ENCODE results near the gene TP53RK. TPM values are rescaled to one million over a fixed set of nuclear protein-coding genes. Genes with fewer than 3 reads are reported as not detected.

TP53RK gene
- total and polyA plus RNA-seq, 2 of the 13 experiments (the other 11 are each of a cell fraction or from before 2014, with no cell fraction given): 12.9 to 25.5 TPM

DNA sequence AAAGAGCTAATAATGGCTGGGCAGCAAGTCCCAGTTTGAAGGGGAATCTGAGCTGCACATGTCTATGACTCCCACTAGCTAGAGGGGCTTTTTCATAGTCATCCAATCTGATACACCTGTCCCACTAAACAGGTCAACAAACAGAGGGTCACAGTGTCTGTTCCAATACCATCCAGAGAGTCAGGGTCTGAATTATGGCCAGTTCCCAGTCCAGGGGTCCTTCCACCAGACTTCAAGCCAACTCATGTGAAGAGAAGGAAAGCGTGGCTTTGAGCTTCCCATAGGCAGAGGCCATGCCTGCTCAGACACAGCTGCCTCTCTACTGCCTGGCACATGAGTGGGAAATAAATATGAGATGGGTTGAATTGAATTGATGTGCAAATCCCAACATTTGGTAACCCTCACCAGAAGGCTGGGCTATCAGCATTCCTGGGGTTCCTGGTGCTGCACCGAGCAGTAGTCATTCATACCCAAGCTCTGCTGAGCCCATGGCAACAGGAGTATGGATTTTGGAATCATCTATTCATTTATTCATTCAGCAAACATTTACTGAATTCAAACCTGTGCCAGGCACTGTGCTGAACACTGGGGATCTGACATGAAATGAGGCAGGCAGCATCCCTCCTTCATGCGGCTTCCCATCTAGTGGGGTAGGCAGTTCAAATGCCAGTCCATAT is 17.2 kb downstream of the TP53RK start (continued):
- TF ChIP-seq, protein P1, sequence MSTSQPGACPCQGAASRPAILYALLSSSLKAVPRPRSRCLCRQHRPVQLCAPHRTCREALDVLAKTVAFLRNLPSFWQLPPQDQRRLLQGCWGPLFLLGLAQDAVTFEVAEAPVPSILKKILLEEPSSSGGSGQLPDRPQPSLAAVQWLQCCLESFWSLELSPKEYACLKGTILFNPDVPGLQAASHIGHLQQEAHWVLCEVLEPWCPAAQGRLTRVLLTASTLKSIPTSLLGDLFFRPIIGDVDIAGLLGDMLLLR (CRISPR knock-in tag; IDR thresholded peaks at IDR 0.05): 0 out of 2 replicates have a peak, but pooled peaks have one; percentile 46
- TF ChIP-seq, protein P2, sequence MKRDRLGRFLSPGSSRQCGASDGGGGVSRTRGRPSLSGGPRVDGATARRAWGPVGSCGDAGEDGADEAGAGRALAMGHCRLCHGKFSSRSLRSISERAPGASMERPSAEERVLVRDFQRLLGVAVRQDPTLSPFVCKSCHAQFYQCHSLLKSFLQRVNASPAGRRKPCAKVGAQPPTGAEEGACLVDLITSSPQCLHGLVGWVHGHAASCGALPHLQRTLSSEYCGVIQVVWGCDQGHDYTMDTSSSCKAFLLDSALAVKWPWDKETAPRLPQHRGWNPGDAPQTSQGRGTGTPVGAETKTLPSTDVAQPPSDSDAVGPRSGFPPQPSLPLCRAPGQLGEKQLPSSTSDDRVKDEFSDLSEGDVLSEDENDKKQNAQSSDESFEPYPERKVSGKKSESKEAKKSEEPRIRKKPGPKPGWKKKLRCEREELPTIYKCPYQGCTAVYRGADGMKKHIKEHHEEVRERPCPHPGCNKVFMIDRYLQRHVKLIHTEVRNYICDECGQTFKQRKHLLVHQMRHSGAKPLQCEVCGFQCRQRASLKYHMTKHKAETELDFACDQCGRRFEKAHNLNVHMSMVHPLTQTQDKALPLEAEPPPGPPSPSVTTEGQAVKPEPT (CRISPR knock-in tag; IDR thresholded peaks at IDR 0.05; ENCODE audit: low read depth): no peak
- TF ChIP-seq, protein P3, sequence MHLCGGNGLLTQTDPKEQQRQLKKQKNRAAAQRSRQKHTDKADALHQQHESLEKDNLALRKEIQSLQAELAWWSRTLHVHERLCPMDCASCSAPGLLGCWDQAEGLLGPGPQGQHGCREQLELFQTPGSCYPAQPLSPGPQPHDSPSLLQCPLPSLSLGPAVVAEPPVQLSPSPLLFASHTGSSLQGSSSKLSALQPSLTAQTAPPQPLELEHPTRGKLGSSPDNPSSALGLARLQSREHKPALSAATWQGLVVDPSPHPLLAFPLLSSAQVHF (CRISPR knock-in tag; IDR thresholded peaks at IDR 0.05): no peak
- TF ChIP-seq ZNF260 (CRISPR knock-in tag; IDR thresholded peaks at IDR 0.05; ENCODE audit: borderline replicate concordance, low read depth) (no peak), KDM4B (CRISPR knock-in tag; IDR thresholded peaks at IDR 0.05) (peak; percentile 18; the same call in 1 of the 2 replicates), SPEN (CRISPR knock-in tag; IDR thresholded peaks at IDR 0.05; ENCODE audit: low read depth) (peak; percentile 15; the same call in 1 of the 2 replicates), ZNF792 (CRISPR knock-in tag; IDR thresholded peaks at IDR 0.05) (no peak), PITX1 (CRISPR knock-in tag; IDR thresholded peaks at IDR 0.05) (no peak), SRY (CRISPR knock-in tag; IDR thresholded peaks at IDR 0.05) (no peak), ZNF629 (CRISPR knock-in tag; conservative IDR thresholded peaks at IDR 0.05) (no peak), ZNF30 (CRISPR knock-in tag; IDR thresholded peaks at IDR 0.05) (no peak), TEAD3 (CRISPR knock-in tag; optimal IDR thresholded peaks at IDR 0.05; ENCODE audit: borderline replicate concordance) (peak; percentile 9), ZSCAN25 (CRISPR knock-in tag; IDR thresholded peaks at IDR 0.05) (no peak), KAT7 (CRISPR knock-in tag; IDR thresholded peaks at IDR 0.05; ENCODE audit: borderline replicate concordance) (0 out of 2 replicates have a peak, but pooled peaks have one; percentile 19), RARA (CRISPR knock-in tag; IDR thresholded peaks at IDR 0.05) (no peak), MBNL3 (CRISPR knock-in tag; conservative IDR thresholded peaks at IDR 0.05) (no peak), RCOR2 (CRISPR knock-in tag; IDR thresholded peaks at IDR 0.05) (no peak), ATF7-NPFF (CRISPR knock-in tag; IDR thresholded peaks at IDR 0.05; ENCODE audit: low read depth) (no peak), ZFP41 (CRISPR knock-in tag; IDR thresholded peaks at IDR 0.05; ENCODE audit: borderline replicate concordance) (no peak)
- TF ChIP-seq, protein P4, sequence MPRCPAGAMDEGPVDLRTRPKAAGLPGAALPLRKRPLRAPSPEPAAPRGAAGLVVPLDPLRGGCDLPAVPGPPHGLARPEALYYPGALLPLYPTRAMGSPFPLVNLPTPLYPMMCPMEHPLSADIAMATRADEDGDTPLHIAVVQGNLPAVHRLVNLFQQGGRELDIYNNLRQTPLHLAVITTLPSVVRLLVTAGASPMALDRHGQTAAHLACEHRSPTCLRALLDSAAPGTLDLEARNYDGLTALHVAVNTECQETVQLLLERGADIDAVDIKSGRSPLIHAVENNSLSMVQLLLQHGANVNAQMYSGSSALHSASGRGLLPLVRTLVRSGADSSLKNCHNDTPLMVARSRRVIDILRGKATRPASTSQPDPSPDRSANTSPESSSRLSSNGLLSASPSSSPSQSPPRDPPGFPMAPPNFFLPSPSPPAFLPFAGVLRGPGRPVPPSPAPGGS (CRISPR knock-in tag; IDR thresholded peaks at IDR 0.05): no peak
- TF ChIP-seq, protein P5, sequence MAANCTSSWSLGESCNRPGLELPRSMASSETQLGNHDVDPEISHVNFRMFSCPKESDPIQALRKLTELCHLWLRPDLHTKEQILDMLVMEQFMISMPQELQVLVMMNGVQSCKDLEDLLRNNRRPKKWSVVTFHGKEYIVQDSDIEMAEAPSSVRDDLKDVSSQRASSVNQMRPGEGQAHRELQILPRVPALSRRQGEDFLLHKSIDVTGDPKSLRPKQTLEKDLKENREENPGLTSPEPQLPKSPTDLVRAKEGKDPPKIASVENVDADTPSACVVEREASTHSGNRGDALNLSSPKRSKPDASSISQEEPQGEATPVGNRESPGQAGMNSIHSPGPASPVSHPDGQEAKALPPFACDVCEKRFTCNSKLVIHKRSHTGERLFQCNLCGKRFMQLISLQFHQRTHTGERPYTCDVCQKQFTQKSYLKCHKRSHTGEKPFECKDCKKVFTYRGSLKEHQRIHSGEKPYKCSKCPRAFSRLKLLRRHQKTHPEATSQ (CRISPR knock-in tag; IDR thresholded peaks at IDR 0.05; ENCODE audit: borderline replicate concordance): 0 out of 2 replicates have a peak, but pooled peaks have one; percentile 43
- TF ChIP-seq, protein P6, sequence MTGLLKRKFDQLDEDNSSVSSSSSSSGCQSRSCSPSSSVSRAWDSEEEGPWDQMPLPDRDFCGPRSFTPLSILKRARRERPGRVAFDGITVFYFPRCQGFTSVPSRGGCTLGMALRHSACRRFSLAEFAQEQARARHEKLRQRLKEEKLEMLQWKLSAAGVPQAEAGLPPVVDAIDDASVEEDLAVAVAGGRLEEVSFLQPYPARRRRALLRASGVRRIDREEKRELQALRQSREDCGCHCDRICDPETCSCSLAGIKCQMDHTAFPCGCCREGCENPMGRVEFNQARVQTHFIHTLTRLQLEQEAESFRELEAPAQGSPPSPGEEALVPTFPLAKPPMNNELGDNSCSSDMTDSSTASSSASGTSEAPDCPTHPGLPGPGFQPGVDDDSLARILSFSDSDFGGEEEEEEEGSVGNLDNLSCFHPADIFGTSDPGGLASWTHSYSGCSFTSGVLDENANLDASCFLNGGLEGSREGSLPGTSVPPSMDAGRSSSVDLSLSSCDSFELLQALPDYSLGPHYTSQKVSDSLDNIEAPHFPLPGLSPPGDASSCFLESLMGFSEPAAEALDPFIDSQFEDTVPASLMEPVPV (CRISPR knock-in tag; IDR thresholded peaks at IDR 0.05): no peak; the same call in 1 of the 2 replicates
- TF ChIP-seq, protein P7, sequence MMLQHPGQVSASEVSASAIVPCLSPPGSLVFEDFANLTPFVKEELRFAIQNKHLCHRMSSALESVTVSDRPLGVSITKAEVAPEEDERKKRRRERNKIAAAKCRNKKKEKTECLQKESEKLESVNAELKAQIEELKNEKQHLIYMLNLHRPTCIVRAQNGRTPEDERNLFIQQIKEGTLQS (CRISPR knock-in tag; IDR thresholded peaks at IDR 0.05): no peak

Data from HepG2 (cell line).